ENCODE measurements around the gene LACTB. TPM values are rescaled to one million over a fixed set of nuclear protein-coding genes. Genes with fewer than 3 reads are reported as not detected.

LACTB gene
- total and polyA plus RNA-seq, 3 experiments from 2014 or later, result 9.7 to 31.7 (median 30.0) TPM

- CTCF ChIA-PET, result no interaction called here
- no peaks in the 10 kb centered on the region for H3K27me3 ChIP-seq (ENCODE audit: insufficient read depth, low read length, poor library complexity, severe bottlenecking)
- Mint-ChIP-seq H3K4me3 (no peak overlapping the region), H3K27ac (no peak overlapping the region), H3K9me3 (no peaks in the 10 kb centered on the region), H3K27me3 (no peaks in the 10 kb centered on the region), H3K4me1 (peaks cover 0 to 2% (median 0%) of the 10 kb centered on the region in 3 donors), H3K36me3 (peaks cover 0 to 34% (median 10%) of the 10 kb centered on the region in 3 donors)
- no peaks in the 10 kb centered on the region for H3K4me1 ChIP-seq (ENCODE audit: insufficient read depth, low read length)
- no peaks in the 10 kb centered on the region for H3K36me3 ChIP-seq (ENCODE audit: insufficient read depth, low read length)
- H3K9me3 ChIP-seq (ENCODE audit: low read length), result no peaks in the 10 kb centered on the region
- DNase-seq, result no peak
- H3K27ac ChIP-seq (ENCODE audit: low read depth, low read length), result no peak overlapping the region
- no peak overlapping the region for H3K4me3 ChIP-seq (ENCODE audit: low read length)
- POLR2A ChIA-PET, result no interaction called here
Observed at GRCh38 chr15:63140936-63141335, 19.3 kb downstream of the LACTB start.

- peaks cover 0 to 8% (median 7%) of the 10 kb centered on the region in 3 donors for H3K4me1 Mint-ChIP-seq
- H3K27ac Mint-ChIP-seq, result no peak overlapping the region
- Histone ChIP-seq H3K9me3 (ENCODE audit: low read length) (no peaks in the 10 kb centered on the region), H3K36me3 (ENCODE audit: insufficient read depth, low read length) (no peaks in the 10 kb centered on the region), H3K4me3 (ENCODE audit: low read length) (no peak overlapping the region), H3K27ac (ENCODE audit: low read depth, low read length) (no peak overlapping the region), H3K4me1 (ENCODE audit: insufficient read depth, low read length) (no peaks in the 10 kb centered on the region), H3K27me3 (ENCODE audit: insufficient read depth, low read length, poor library complexity, severe bottlenecking) (no peaks in the 10 kb centered on the region)
- H3K36me3 Mint-ChIP-seq, result peaks cover 0 to 52% (median 9%) of the 10 kb centered on the region in 3 donors
- H3K9me3 Mint-ChIP-seq, result no peaks in the 10 kb centered on the region
- H3K27me3 Mint-ChIP-seq, result no peaks in the 10 kb centered on the region
- DNase-seq, result no peak
- H3K4me3 Mint-ChIP-seq, result no peak overlapping the region
- ChIA-PET CTCF (no interaction called here), POLR2A (no interaction called here)
Observed at GRCh38 chr15:63145426-63145825, 23.8 kb downstream of the LACTB start.

- peak overlapping the region in 1 of 8 donors; percentile 57 for H3K27ac Mint-ChIP-seq
Observed at GRCh38 chr15:63146684-63147083, 25.0 kb downstream of the LACTB start.

GRCh38 chr15:63151665-63152064 lies 30.0 kb downstream of the LACTB start:
- Mint-ChIP-seq H3K27ac (peak overlapping the region in 1 of 8 donors; percentile 27), H3K4me3 (peak overlapping the region in 1 of 7 donors; percentile 1), H3K27me3 (no peaks in the 10 kb centered on the region), H3K36me3 (peaks cover 0 to 57% (median 4%) of the 10 kb centered on the region in 3 donors), H3K9me3 (no peaks in the 10 kb centered on the region), H3K4me1 (peaks cover 24 to 36% (median 26%) of the 10 kb centered on the region in 3 donors)
- POLR2A ChIA-PET, result no interaction called here
- no peak overlapping the region for H3K27ac ChIP-seq (ENCODE audit: low read depth, low read length)
- no peak overlapping the region for H3K4me3 ChIP-seq (ENCODE audit: low read length)
- no peak for DNase-seq
- no peaks in the 10 kb centered on the region for H3K27me3 ChIP-seq (ENCODE audit: insufficient read depth, low read length, poor library complexity, severe bottlenecking)
- CTCF ChIA-PET, result no interaction called here
- H3K9me3 ChIP-seq (ENCODE audit: low read length), result no peaks in the 10 kb centered on the region
- H3K36me3 ChIP-seq (ENCODE audit: insufficient read depth, low read length), result peaks cover 3% of the 10 kb centered on the region
- peaks cover 11% of the 10 kb centered on the region for H3K4me1 ChIP-seq (ENCODE audit: insufficient read depth, low read length)

More at GRCh38 chr15:63146684-63147083, 25.0 kb downstream of the LACTB start:
- H3K36me3 Mint-ChIP-seq, result peaks cover 0 to 47% (median 9%) of the 10 kb centered on the region in 3 donors
- no peaks in the 10 kb centered on the region for H3K36me3 ChIP-seq (ENCODE audit: insufficient read depth, low read length)
- ChIA-PET CTCF (interaction anchor here (1.1 to 1.3 kb wide), 2 partner anchors 47 to 284 kb away, joined by 3 read pairs; no protein-coding TSS in a partner anchor), POLR2A (no interaction called here)
- no peaks in the 10 kb centered on the region for H3K9me3 Mint-ChIP-seq
- H3K4me3 ChIP-seq (ENCODE audit: low read length), result no peak overlapping the region
- H3K4me1 ChIP-seq (ENCODE audit: insufficient read depth, low read length), result no peaks in the 10 kb centered on the region
- H3K27me3 Mint-ChIP-seq, result no peaks in the 10 kb centered on the region
- no peak overlapping the region for H3K27ac ChIP-seq (ENCODE audit: low read depth, low read length)
- H3K4me3 Mint-ChIP-seq, result no peak overlapping the region
- H3K9me3 ChIP-seq (ENCODE audit: low read length), result no peaks in the 10 kb centered on the region
- H3K27me3 ChIP-seq (ENCODE audit: insufficient read depth, low read length, poor library complexity, severe bottlenecking), result no peaks in the 10 kb centered on the region
- H3K4me1 Mint-ChIP-seq, result peaks cover 0 to 7% (median 7%) of the 10 kb centered on the region in 3 donors
- DNase-seq, result no peak

- Mint-ChIP-seq H3K9me3 (no peaks in the 10 kb centered on the region), H3K27me3 (no peaks in the 10 kb centered on the region), H3K27ac (peak overlapping the region in 6 of 8 donors; percentile 50 to 97 (median 74)), H3K36me3 (peaks cover 0 to 44% (median 2%) of the 10 kb centered on the region in 3 donors), H3K4me3 (peak overlapping the region; percentile 65 to 100 (median 98)), H3K4me1 (peaks cover 18 to 37% (median 29%) of the 10 kb centered on the region in 3 donors)
- Histone ChIP-seq H3K36me3 (ENCODE audit: insufficient read depth, low read length) (peaks cover 3% of the 10 kb centered on the region), H3K27ac (ENCODE audit: low read depth, low read length) (peak overlapping the region; percentile 2), H3K4me1 (ENCODE audit: insufficient read depth, low read length) (peaks cover 19% of the 10 kb centered on the region), H3K4me3 (ENCODE audit: low read length) (no peak overlapping the region), H3K9me3 (ENCODE audit: low read length) (no peaks in the 10 kb centered on the region), H3K27me3 (ENCODE audit: insufficient read depth, low read length, poor library complexity, severe bottlenecking) (no peaks in the 10 kb centered on the region)
- ChIA-PET POLR2A (interaction anchor here (0.6 kb wide), 1 partner anchor 67 kb away, joined by 3 read pairs; no protein-coding TSS in a partner anchor), CTCF (no interaction called here)
- DNase-seq, result no peak
Observed at GRCh38 chr15:63155486-63155885, 33.8 kb downstream of the LACTB start.

GRCh38 chr15:63156086-63156710 lies 34.5 kb downstream of the LACTB start:
- H3K27ac Mint-ChIP-seq, result peak overlapping the region; percentile 91 to 97 (median 96)
- POLR2A ChIA-PET, result interaction anchor here (1.1 to 2.4 kb wide), 5 partner anchors 32 to 445 kb away, joined by 3 to 20 read pairs (median 5); partner anchors contain the start of gene RAB8B

GRCh38 chr15:63156755-63157117 lies 35.1 kb downstream of the LACTB start:
- peak overlapping the region; percentile 98 to 100 (median 100) for H3K4me3 Mint-ChIP-seq
- peaks cover 19% of the 10 kb centered on the region for H3K4me1 ChIP-seq (ENCODE audit: insufficient read depth, low read length)
- CTCF ChIA-PET, result interaction anchor here (0.7 to 1.7 kb wide), 10 partner anchors 11 to 134 kb away, joined by 3 to 6 read pairs (median 4); no protein-coding TSS in a partner anchor
- no peaks in the 10 kb centered on the region for H3K27me3 ChIP-seq (ENCODE audit: insufficient read depth, low read length, poor library complexity, severe bottlenecking)
- H3K27me3 Mint-ChIP-seq, result no peaks in the 10 kb centered on the region
- H3K36me3 ChIP-seq (ENCODE audit: insufficient read depth, low read length), result peaks cover 3% of the 10 kb centered on the region
- POLR2A ChIA-PET, result interaction anchor here (0.9 to 2.4 kb wide), 8 partner anchors 9 to 445 kb away, joined by 3 to 20 read pairs (median 4); partner anchors contain the start of gene RAB8B
- peak overlapping the region; percentile 83 for H3K4me3 ChIP-seq (ENCODE audit: low read length)
- peak in 1 of 5 donors; percentile 8 for DNase-seq
- H3K27ac Mint-ChIP-seq, result peak overlapping the region; percentile 91 to 97 (median 96)
- peaks cover 0 to 40% (median 2%) of the 10 kb centered on the region in 3 donors for H3K36me3 Mint-ChIP-seq
- H3K27ac ChIP-seq (ENCODE audit: low read depth, low read length), result peak overlapping the region; percentile 82
- H3K9me3 Mint-ChIP-seq, result no peaks in the 10 kb centered on the region
- H3K4me1 Mint-ChIP-seq, result peaks cover 18 to 37% (median 31%) of the 10 kb centered on the region in 3 donors
- H3K9me3 ChIP-seq (ENCODE audit: low read length), result no peaks in the 10 kb centered on the region

More at GRCh38 chr15:63156086-63156710, 34.5 kb downstream of the LACTB start:
- H3K36me3 ChIP-seq (ENCODE audit: insufficient read depth, low read length), result peaks cover 3% of the 10 kb centered on the region
- CTCF ChIA-PET, result no interaction called here
- peaks cover 19% of the 10 kb centered on the region for H3K4me1 ChIP-seq (ENCODE audit: insufficient read depth, low read length)
- H3K4me3 ChIP-seq (ENCODE audit: low read length), result peak overlapping the region; percentile 83
- no peaks in the 10 kb centered on the region for H3K9me3 ChIP-seq (ENCODE audit: low read length)
- H3K27ac ChIP-seq (ENCODE audit: low read depth, low read length), result peak overlapping the region; percentile 82
- no peaks in the 10 kb centered on the region for H3K27me3 ChIP-seq (ENCODE audit: insufficient read depth, low read length, poor library complexity, severe bottlenecking)
- Mint-ChIP-seq H3K27me3 (no peaks in the 10 kb centered on the region), H3K4me3 (peak overlapping the region; percentile 98 to 100 (median 100)), H3K9me3 (no peaks in the 10 kb centered on the region), H3K4me1 (peaks cover 18 to 37% (median 31%) of the 10 kb centered on the region in 3 donors), H3K36me3 (peaks cover 0 to 44% (median 2%) of the 10 kb centered on the region in 3 donors)
- DNase-seq, result peak in 1 of 5 donors; percentile 3
